ENCODE measurements around the gene SLC18A2. TPM values are rescaled to one million over a fixed set of nuclear protein-coding genes. Genes with fewer than 3 reads are reported as not detected.
A peak's percentile ranks its signal among the peaks of the same experiment; 100 is the strongest.

The SLC18A2 gene
- total and polyA plus RNA-seq, 2 experiments from 2014 or later, result 0.42 to 1.0 TPM

GRCh38 chr10:117254774-117255735 lies 14.1 kb downstream of the SLC18A2 start:
- Histone ChIP-seq H3K9me3 (ENCODE audit: low read depth) (no peaks in the 10 kb centered on the region), H3K4me3 (no peak overlapping the region), H3K4me1 (ENCODE audit: low read depth) (peaks cover 5% of the 10 kb centered on the region), H3K27me3 (no peaks in the 10 kb centered on the region), H3K36me3 (no peaks in the 10 kb centered on the region), H3K27ac (no peak overlapping the region)
- no peak for TF ChIP-seq CTCF (IDR thresholded peaks at IDR 0.05; ENCODE audit: low read depth, low read length)
- no peak for DNase-seq (ENCODE audit: low read depth in 1 of 2, low spot score in 1 of 2)

GRCh38 chr10:117255835-117256460 lies 15.0 kb downstream of the SLC18A2 start:
- no peak overlapping the region for H3K4me3 ChIP-seq
- peaks cover 14% of the 10 kb centered on the region for H3K4me1 ChIP-seq (ENCODE audit: low read depth)
- H3K27ac ChIP-seq, result no peak overlapping the region

GRCh38 chr10:117256910-117257309 lies 16.0 kb downstream of the SLC18A2 start:
- Histone ChIP-seq H3K36me3 (no peaks in the 10 kb centered on the region), H3K27ac (no peak overlapping the region), H3K27me3 (no peaks in the 10 kb centered on the region), H3K4me3 (no peak overlapping the region), H3K4me1 (ENCODE audit: low read depth) (peaks cover 20% of the 10 kb centered on the region), H3K9me3 (ENCODE audit: low read depth) (no peaks in the 10 kb centered on the region)
- no peak for TF ChIP-seq CTCF (IDR thresholded peaks at IDR 0.05; ENCODE audit: low read depth, low read length)
- peak in 1 of 2 donors; percentile 6 for DNase-seq (ENCODE audit: low read depth in 1 of 2, low spot score in 1 of 2)

More at GRCh38 chr10:117255835-117256460, 15.0 kb downstream of the SLC18A2 start:
- TF ChIP-seq CTCF (IDR thresholded peaks at IDR 0.05; ENCODE audit: low read depth, low read length), result no peak
- Histone ChIP-seq H3K27me3 (no peaks in the 10 kb centered on the region), H3K9me3 (ENCODE audit: low read depth) (no peaks in the 10 kb centered on the region), H3K36me3 (no peaks in the 10 kb centered on the region)
- DNase-seq (ENCODE audit: low read depth in 1 of 2, low spot score in 1 of 2), result no peak

GRCh38 chr10:117257721-117258120 lies 16.8 kb downstream of the SLC18A2 start:
- Histone ChIP-seq H3K4me3 (no peak overlapping the region), H3K9me3 (ENCODE audit: low read depth) (no peaks in the 10 kb centered on the region), H3K36me3 (no peaks in the 10 kb centered on the region), H3K27me3 (no peaks in the 10 kb centered on the region), H3K4me1 (ENCODE audit: low read depth) (peaks cover 20% of the 10 kb centered on the region), H3K27ac (no peak overlapping the region)
- TF ChIP-seq CTCF (IDR thresholded peaks at IDR 0.05; ENCODE audit: low read depth, low read length), result no peak
- DNase-seq (ENCODE audit: low read depth in 1 of 2, low spot score in 1 of 2), result no peak

- Histone ChIP-seq H3K36me3 (no peaks in the 10 kb centered on the region), H3K4me3 (no peak overlapping the region), H3K9me3 (ENCODE audit: low read depth) (no peaks in the 10 kb centered on the region), H3K27ac (no peak overlapping the region), H3K27me3 (no peaks in the 10 kb centered on the region), H3K4me1 (ENCODE audit: low read depth) (peaks cover 20% of the 10 kb centered on the region)
- no peak for DNase-seq (ENCODE audit: low read depth in 1 of 2, low spot score in 1 of 2)
- TF ChIP-seq CTCF (IDR thresholded peaks at IDR 0.05; ENCODE audit: low read depth, low read length), result no peak
Observed at GRCh38 chr10:117259279-117259678, 18.4 kb downstream of the SLC18A2 start.

Data from cardiac muscle cell (in vitro differentiated cells and primary cell).